B cell (primary cell): ENCODE measurements around the gene GPBP1. TPM values are rescaled to one million over a fixed set of nuclear protein-coding genes. Genes with fewer than 3 reads are reported as not detected.

Source experiments
- ATAC-seq: fragments of 200-7000 bp; cut with Tn5 transposase; one replicate; pipeline ENCODE4 v1.10.0; 2021; ENCODE audit warnings: low read depth, mild to moderate bottlenecking, moderate number of reproducible peaks, moderate library complexity
- CTCF ChIA-PET: fragments of 350-600 bp; sonication (Branson Sonifier 250); formaldehyde crosslinking; loops from one replicate; lab custom pipeline; 2021; ENCODE audit warnings: antibody characterized with exemption, inconsistent platforms; lab: Charles Lee
- POLR2A ChIA-PET: fragments of 350-600 bp; sonication (Branson Sonifier 250); formaldehyde crosslinking; loops from one replicate; lab custom pipeline; 2021; ENCODE audit warnings: antibody characterized with exemption; lab: Charles Lee
- DNase-seq: peaks from one replicate; pipeline ENCODE4 v3.0.0; 2013
- H2AFZ ChIP-seq: 2 replicates; pipeline ENCODE4 v1.6.1; 2012; ENCODE audit warnings: mild to moderate bottlenecking, low read depth, low read length; ENCODE audit not compliant: insufficient read depth, poor library complexity, severe bottlenecking
- H3K27ac ChIP-seq, 2 donors: 1 replicate in 1 of 2; 2 replicates in 1 of 2; pipeline ENCODE4 v1.5.1; 2012 to 2013; ENCODE audit warnings: low read length in 2 of 2, mild to moderate bottlenecking in 2 of 2, moderate library complexity in 1 of 2
- H3K27me3 ChIP-seq, 4 experiments: fragments of 200-600 bp in 1 of 4; sonication (generic) in 1 of 4; replicated peaks in 1 of 4; 1 replicate in 2 of 4; 2 replicates in 2 of 4; pipeline versions ENCODE4 v1.6.1 to v1.7.0; 2013 to 2016; ENCODE audit warnings: low read length in 3 of 4, mild to moderate bottlenecking in 2 of 4, mixed read lengths in 1 of 4, moderate library complexity in 1 of 4; ENCODE audit not compliant: insufficient read depth in 4 of 4, control insufficient read depth in 3 of 4; ENCODE audit errors: control extremely low read depth in 1 of 4
- H3K36me3 ChIP-seq, 2 experiments: replicated peaks in 1 of 2; 1 replicate in 1 of 2; 2 replicates in 1 of 2; pipeline versions ENCODE4 v1.6.1 to v1.7.1; 2013; ENCODE audit warnings: low read length in 1 of 2; ENCODE audit not compliant: insufficient read depth in 2 of 2, control insufficient read depth in 1 of 2; ENCODE audit errors: control extremely low read depth in 1 of 2, extremely low read depth in 1 of 2
- H3K4me1 ChIP-seq, 2 donors: fragments of 200-600 bp in 1 of 2; sonication (generic) in 1 of 2; 1 replicate in 1 of 2; 2 replicates in 1 of 2; pipeline versions ENCODE4 v1.5.1 to v1.6.1; 2013 to 2017; ENCODE audit warnings: low read length in 2 of 2; ENCODE audit not compliant: control insufficient read depth in 2 of 2, insufficient read depth in 2 of 2
- H3K4me2 ChIP-seq: replicated peaks from 2 replicates; pipeline ENCODE3; 2012; ENCODE audit warnings: mild to moderate bottlenecking, low read depth, low read length; ENCODE audit not compliant: poor library complexity, severe bottlenecking
- H3K4me3 ChIP-seq, 5 experiments: fragments of 200-600 bp in 1 of 5; sonication (generic) in 1 of 5; 1 replicate in 3 of 5; 2 replicates in 2 of 5; pipeline versions ENCODE4 v1.5.1 to v1.7.0; 2011 to 2016; ENCODE audit warnings: low read length in 4 of 5, mild to moderate bottlenecking in 4 of 5, low read depth in 2 of 5, control low read depth in 1 of 5, moderate library complexity in 1 of 5; ENCODE audit not compliant: insufficient read depth in 1 of 5; ENCODE audit errors: control extremely low read depth in 1 of 5, extremely low read depth in 1 of 5
- H3K79me2 ChIP-seq: fragments of 200-600 bp; sonication (generic); one replicate; pipeline ENCODE4 v1.6.0; 2016; ENCODE audit warnings: low read length; ENCODE audit not compliant: control insufficient read depth, insufficient read depth
- H3K9ac ChIP-seq: fragments of 200-600 bp; sonication (generic); 2 replicates; pipeline ENCODE4 v1.6.1; 2017; ENCODE audit warnings: mild to moderate bottlenecking, low read length, moderate library complexity
- H3K9me3 ChIP-seq, 3 donors: one replicate each; pipeline versions ENCODE4 v1.6.1 to v1.7.1; 2013; ENCODE audit warnings: low read length in 2 of 3; ENCODE audit not compliant: control insufficient read depth in 2 of 3, insufficient read depth in 1 of 3; ENCODE audit errors: control extremely low read depth in 1 of 3
- H4K20me1 ChIP-seq: 2 replicates; pipeline ENCODE4 v1.6.0; 2012; ENCODE audit warnings: mild to moderate bottlenecking, low read length; ENCODE audit not compliant: insufficient read depth, control insufficient read depth, poor library complexity, severe bottlenecking
- H3K27ac Mint-ChIP-seq: one replicate; pipeline ENCODE4 v1.8.0; 2021; ENCODE audit warnings: mixed read lengths
- H3K27me3 Mint-ChIP-seq: one replicate; pipeline ENCODE4 v1.8.0; 2021; ENCODE audit warnings: mixed read lengths
- H3K4me1 Mint-ChIP-seq: one replicate; pipeline ENCODE4 v1.8.0; 2021; ENCODE audit warnings: mixed read lengths
- H3K4me3 Mint-ChIP-seq: one replicate; pipeline ENCODE4 v1.8.0; 2021; ENCODE audit warnings: mixed read lengths
- H3K9me3 Mint-ChIP-seq: one replicate; pipeline ENCODE4 v1.8.0; 2022; ENCODE audit warnings: mixed read lengths; ENCODE audit not compliant: insufficient read depth
- EZH2 ChIP-seq: IDR thresholded peaks from 2 replicates; pipeline ENCODE4 v1.6.1; 2012; ENCODE audit warnings: borderline replicate concordance, low read depth, mild to moderate bottlenecking, moderate library complexity, low read length; ENCODE audit not compliant: insufficient read depth, poor library complexity, severe bottlenecking
- whole genome bisulfite sequencing: methylation state at CpG from one replicate; pipeline ENCODE4 v1.1.5; 2013; ENCODE audit warnings: missing lambda C conversion rate; ENCODE audit not compliant: insufficient coverage; 5-methylcytosine and 5-hydroxymethylcytosine counted together
- intact Hi-C: fragments of 100-400 bp; cut with micrococcal nuclease; formaldehyde crosslinking; loops from one replicate; pipeline ENCODE4 v1.10.0; 2022
- polyA plus RNA-seq: library from polyadenylated mRNA; depleted of rRNA; stranded (reverse); fragments of >200 nt; gene quantifications from 2 replicates; pipeline ENCODE4 v1.2.3, GENCODE V29; 2012
- total RNA-seq, 2 donors: library from RNA; stranded (reverse); fragments of 120-200 nt in 1 of 2; gene quantifications; 1 replicate in 1 of 2; 2 replicates in 1 of 2; pipeline versions ENCODE4 v1.2.3 to v1.2.4, GENCODE V29; 2013 to 2022
- TF ChIP-seq, protein P1 (sequence below): fragments of 200-600 bp; IDR thresholded peaks from one replicate; pipeline ENCODE4 v1.8.0; 2022; ENCODE audit warnings: antibody characterized with exemption, mild to moderate bottlenecking

The GPBP1 gene
- total and polyA plus RNA-seq, 2 donors (not counting 1 experiment from before 2014, with no cell fraction given), result 30.9 to 152 TPM

DNA sequence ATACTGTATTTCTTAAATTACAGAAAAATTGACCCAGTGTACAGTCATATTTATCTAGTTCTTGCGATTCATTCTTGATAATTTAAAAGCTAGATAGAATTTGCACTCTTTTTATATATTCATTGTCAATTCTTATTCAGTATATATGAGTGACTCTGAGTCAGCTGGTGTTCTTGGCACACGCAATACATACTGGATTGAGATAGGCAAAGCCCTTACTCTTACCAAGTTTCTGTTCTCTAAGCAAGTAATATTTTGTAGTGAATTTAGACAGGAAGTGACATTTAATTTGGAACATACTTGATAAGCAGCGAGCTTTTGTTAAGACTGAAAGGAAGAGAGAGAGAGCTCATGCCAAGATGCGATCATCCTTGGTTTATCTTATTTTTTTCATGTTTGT, 57.7 kb downstream of the GPBP1 start:
- TF ChIP-seq, protein P1, sequence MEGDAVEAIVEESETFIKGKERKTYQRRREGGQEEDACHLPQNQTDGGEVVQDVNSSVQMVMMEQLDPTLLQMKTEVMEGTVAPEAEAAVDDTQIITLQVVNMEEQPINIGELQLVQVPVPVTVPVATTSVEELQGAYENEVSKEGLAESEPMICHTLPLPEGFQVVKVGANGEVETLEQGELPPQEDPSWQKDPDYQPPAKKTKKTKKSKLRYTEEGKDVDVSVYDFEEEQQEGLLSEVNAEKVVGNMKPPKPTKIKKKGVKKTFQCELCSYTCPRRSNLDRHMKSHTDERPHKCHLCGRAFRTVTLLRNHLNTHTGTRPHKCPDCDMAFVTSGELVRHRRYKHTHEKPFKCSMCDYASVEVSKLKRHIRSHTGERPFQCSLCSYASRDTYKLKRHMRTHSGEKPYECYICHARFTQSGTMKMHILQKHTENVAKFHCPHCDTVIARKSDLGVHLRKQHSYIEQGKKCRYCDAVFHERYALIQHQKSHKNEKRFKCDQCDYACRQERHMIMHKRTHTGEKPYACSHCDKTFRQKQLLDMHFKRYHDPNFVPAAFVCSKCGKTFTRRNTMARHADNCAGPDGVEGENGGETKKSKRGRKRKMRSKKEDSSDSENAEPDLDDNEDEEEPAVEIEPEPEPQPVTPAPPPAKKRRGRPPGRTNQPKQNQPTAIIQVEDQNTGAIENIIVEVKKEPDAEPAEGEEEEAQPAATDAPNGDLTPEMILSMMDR, result no peak
- no peak for TF ChIP-seq EZH2
- Histone ChIP-seq H2AFZ (no peak overlapping the region), H3K27ac (no peak overlapping the region), H3K9ac (no peak overlapping the region), H3K4me3 (no peak overlapping the region), H3K9me3 (no peaks in the 10 kb centered on the region), H3K79me2 (peaks cover 77% of the 10 kb centered on the region), H3K36me3 (peaks cover 0 to 48% of the 10 kb centered on the region in 2 experiments), H3K4me2 (no peak overlapping the region), H3K4me1 (no peaks in the 10 kb centered on the region), H4K20me1 (peaks cover 64% of the 10 kb centered on the region), H3K27me3 (no peaks in the 10 kb centered on the region)
- Mint-ChIP-seq H3K27me3 (no peaks in the 10 kb centered on the region), H3K9me3 (no peaks in the 10 kb centered on the region), H3K27ac (no peak overlapping the region), H3K4me1 (peaks cover 13% of the 10 kb centered on the region), H3K4me3 (no peak overlapping the region)
- CTCF ChIA-PET, result interaction anchor here (0.6 to 1.4 kb wide), 3 partner anchors 9 to 41 kb away, joined by 3 to 6 read pairs (median 4); no protein-coding TSS in a partner anchor
- POLR2A ChIA-PET, result no interaction called here
- DNase-seq (no peak), ATAC-seq (no peak)
- intact Hi-C loops, result no loop called here
- 92% methylated on average over 2 of the region's 4 CpGs for WGBS

DNA sequence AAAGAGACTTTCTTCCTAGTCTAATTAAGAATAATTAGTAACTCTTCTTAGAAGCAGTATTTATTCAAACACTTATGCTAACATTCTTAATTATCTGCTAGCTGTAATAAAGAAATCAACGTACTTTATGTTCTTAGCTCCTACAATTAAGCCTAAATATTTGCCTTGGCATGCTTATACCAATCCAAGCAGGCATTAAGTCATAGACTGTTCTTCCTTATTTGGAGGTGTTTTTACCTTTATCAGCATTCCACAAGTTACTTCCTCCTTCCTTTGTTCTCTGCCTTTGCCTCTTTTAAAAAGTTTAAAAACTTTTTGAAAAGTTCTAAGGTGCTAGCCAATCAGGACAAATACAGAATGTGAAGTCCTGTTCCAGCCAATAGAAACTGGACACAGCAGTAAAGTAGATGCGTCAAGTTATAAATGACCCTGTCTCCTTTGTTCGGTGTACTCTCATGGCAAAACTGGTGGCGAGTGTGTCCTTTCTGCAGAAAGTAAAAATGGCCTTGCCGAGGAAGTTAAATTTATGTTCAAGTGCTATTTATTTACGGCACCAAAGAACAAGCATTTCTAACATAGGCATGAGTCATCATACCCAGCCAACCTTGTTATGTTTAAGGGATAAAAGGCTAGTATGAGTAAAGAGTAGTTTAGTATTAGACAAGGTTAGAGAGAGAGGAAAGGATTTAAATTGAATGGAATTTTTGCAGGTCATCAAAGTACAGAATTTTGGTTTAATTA, 58.6 kb downstream of the GPBP1 start:
- Histone ChIP-seq H2AFZ (no peak overlapping the region), H3K36me3 (peaks cover 0 to 48% of the 10 kb centered on the region in 2 experiments), H3K9ac (no peak overlapping the region), H3K4me1 (no peaks in the 10 kb centered on the region), H3K27me3 (no peaks in the 10 kb centered on the region), H3K4me2 (no peak overlapping the region), H3K4me3 (no peak overlapping the region), H3K9me3 (no peaks in the 10 kb centered on the region), H4K20me1 (peaks cover 57% of the 10 kb centered on the region), H3K27ac (no peak overlapping the region), H3K79me2 (peaks cover 74% of the 10 kb centered on the region)
- Mint-ChIP-seq H3K27me3 (no peaks in the 10 kb centered on the region), H3K4me3 (no peak overlapping the region), H3K4me1 (peaks cover 17% of the 10 kb centered on the region), H3K27ac (no peak overlapping the region), H3K9me3 (no peaks in the 10 kb centered on the region)
- no peak for TF ChIP-seq EZH2
- TF ChIP-seq, protein P1, result no peak
- WGBS, result 95% methylated on average over 2 of the region's 6 CpGs
- ATAC-seq, result no peak
- ChIA-PET CTCF (interaction anchor here (1.4 kb wide), 2 partner anchors 10 to 12 kb away, joined by 4 to 6 read pairs; no protein-coding TSS in a partner anchor), POLR2A (no interaction called here)
- no peak for DNase-seq
- intact Hi-C loops, result no loop called here
